SK-N-MC (cell line): Measurements from ENCODE around the gene GLTP.

ENCODE experiments used
- EZH2 ChIP-seq: fragments of 200-600 bp; sonication (generic); IDR thresholded peaks from one replicate; pipeline ENCODE4 v1.6.1; 2017; ENCODE audit warnings: antibody characterized with exemption
- FOXP2 ChIP-seq: optimal IDR thresholded peaks from 2 replicates; pipeline ENCODE3; 2011; ENCODE audit warnings: mild to moderate bottlenecking, moderate library complexity; ENCODE audit not compliant: insufficient read depth; ENCODE audit errors: extremely low read length, control extremely low read depth
- POLR2AphosphoS5 ChIP-seq: IDR thresholded peaks from 2 replicates; pipeline ENCODE4 v1.6.1; 2012; ENCODE audit warnings: mild to moderate bottlenecking, low read depth, low read length, borderline replicate concordance

- TF ChIP-seq EZH2: no peak
- no peak for TF ChIP-seq POLR2AphosphoS5
- no peak for TF ChIP-seq FOXP2
Measured at GRCh38 chr12:109831929-109832328, 48.4 kb downstream of the GLTP start.
